HL-60 (cell line): ENCODE measurements around the gene GSN.

ENCODE experiments used
- DNase-seq, 2 experiments: peaks; one replicate each; pipeline ENCODE4 v3.0.0-alpha.2; 2010 to 2020; ENCODE audit warnings: low read depth in 1 of 2, low spot score in 1 of 2
- H3K27ac ChIP-seq: fragments of 250-450 bp; sonication (Bioruptor Pico); replicated peaks from 2 replicates; pipeline ENCODE4 v1.5.1; 2020; ENCODE audit warnings: mild to moderate bottlenecking, moderate library complexity
- H3K27me3 ChIP-seq: fragments of 250-450 bp; sonication (Bioruptor Pico); 2 replicates; pipeline ENCODE4 v1.5.1; 2021; ENCODE audit warnings: mild to moderate bottlenecking, moderate library complexity; ENCODE audit not compliant: insufficient read depth, poor library complexity, severe bottlenecking
- H3K4me3 ChIP-seq: replicated peaks from 2 replicates; pipeline ENCODE4 v1.5.1; 2011; ENCODE audit warnings: mild to moderate bottlenecking, control low read depth, low read length; ENCODE audit not compliant: insufficient read depth
- GABPA ChIP-seq: IDR thresholded peaks from 2 replicates; pipeline ENCODE4 v1.6.1; 2012; ENCODE audit warnings: low read depth
- POLR2AphosphoS5 ChIP-seq: IDR thresholded peaks from 2 replicates; pipeline ENCODE4 v1.6.1; 2012; ENCODE audit warnings: low read depth
- SPI1 ChIP-seq: IDR thresholded peaks from 2 replicates; pipeline ENCODE4 v1.6.1; 2012; ENCODE audit warnings: low read depth, mild to moderate bottlenecking, borderline replicate concordance
- TF ChIP-seq, protein P1 (sequence below): IDR thresholded peaks from one replicate; pipeline ENCODE4 v1.5.1; 2011; ENCODE audit warnings: low read length, control low read depth, inconsistent platforms; ENCODE audit not compliant: insufficient read depth
- TF ChIP-seq, protein P2 (sequence below): IDR thresholded peaks from 2 replicates; pipeline ENCODE4 v1.6.1; 2012; ENCODE audit warnings: low read depth; ENCODE audit not compliant: insufficient replicate concordance

The GSN gene

DNA sequence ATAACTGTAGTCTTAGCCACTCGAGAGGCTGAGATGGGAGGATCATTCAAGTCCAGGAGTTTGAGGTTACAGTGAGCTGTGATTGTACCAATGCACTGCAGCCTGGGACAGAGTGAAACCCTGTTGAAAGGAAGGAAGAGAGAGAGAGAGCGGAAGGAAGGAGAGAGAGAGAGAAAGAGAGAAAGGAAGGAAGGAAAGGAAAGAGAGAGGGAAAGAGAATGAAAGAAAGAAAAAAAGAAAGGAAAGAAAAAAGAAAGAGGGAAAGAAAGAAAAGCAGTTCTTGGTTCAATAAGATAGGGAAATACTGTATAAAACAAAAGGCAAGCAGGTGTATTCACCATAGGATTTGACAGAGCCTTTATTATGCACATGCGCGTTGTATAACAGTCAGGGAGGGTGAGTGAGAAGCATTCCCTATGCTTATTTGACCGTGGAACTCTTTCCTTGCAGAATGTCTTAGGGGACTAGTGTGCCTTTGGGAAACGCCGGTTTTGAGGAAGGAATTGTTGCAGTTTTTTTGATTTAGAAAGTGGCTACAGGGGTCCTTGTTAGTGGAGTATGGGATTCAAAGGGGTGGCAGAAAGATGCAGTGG is 42.0 kb downstream of the GSN start:
- no peak overlapping the region for H3K27ac ChIP-seq
- no peak overlapping the region for H3K4me3 ChIP-seq
- no peak for DNase-seq
- no peak for TF ChIP-seq SPI1
- no peak for TF ChIP-seq POLR2AphosphoS5
- TF ChIP-seq, protein P1, sequence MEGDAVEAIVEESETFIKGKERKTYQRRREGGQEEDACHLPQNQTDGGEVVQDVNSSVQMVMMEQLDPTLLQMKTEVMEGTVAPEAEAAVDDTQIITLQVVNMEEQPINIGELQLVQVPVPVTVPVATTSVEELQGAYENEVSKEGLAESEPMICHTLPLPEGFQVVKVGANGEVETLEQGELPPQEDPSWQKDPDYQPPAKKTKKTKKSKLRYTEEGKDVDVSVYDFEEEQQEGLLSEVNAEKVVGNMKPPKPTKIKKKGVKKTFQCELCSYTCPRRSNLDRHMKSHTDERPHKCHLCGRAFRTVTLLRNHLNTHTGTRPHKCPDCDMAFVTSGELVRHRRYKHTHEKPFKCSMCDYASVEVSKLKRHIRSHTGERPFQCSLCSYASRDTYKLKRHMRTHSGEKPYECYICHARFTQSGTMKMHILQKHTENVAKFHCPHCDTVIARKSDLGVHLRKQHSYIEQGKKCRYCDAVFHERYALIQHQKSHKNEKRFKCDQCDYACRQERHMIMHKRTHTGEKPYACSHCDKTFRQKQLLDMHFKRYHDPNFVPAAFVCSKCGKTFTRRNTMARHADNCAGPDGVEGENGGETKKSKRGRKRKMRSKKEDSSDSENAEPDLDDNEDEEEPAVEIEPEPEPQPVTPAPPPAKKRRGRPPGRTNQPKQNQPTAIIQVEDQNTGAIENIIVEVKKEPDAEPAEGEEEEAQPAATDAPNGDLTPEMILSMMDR = no peak
- TF ChIP-seq, protein P2, sequence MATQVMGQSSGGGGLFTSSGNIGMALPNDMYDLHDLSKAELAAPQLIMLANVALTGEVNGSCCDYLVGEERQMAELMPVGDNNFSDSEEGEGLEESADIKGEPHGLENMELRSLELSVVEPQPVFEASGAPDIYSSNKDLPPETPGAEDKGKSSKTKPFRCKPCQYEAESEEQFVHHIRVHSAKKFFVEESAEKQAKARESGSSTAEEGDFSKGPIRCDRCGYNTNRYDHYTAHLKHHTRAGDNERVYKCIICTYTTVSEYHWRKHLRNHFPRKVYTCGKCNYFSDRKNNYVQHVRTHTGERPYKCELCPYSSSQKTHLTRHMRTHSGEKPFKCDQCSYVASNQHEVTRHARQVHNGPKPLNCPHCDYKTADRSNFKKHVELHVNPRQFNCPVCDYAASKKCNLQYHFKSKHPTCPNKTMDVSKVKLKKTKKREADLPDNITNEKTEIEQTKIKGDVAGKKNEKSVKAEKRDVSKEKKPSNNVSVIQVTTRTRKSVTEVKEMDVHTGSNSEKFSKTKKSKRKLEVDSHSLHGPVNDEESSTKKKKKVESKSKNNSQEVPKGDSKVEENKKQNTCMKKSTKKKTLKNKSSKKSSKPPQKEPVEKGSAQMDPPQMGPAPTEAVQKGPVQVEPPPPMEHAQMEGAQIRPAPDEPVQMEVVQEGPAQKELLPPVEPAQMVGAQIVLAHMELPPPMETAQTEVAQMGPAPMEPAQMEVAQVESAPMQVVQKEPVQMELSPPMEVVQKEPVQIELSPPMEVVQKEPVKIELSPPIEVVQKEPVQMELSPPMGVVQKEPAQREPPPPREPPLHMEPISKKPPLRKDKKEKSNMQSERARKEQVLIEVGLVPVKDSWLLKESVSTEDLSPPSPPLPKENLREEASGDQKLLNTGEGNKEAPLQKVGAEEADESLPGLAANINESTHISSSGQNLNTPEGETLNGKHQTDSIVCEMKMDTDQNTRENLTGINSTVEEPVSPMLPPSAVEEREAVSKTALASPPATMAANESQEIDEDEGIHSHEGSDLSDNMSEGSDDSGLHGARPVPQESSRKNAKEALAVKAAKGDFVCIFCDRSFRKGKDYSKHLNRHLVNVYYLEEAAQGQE = no peak
- TF ChIP-seq GABPA = no peak
- H3K27me3 ChIP-seq = no peaks in the 10 kb centered on the region

DNA sequence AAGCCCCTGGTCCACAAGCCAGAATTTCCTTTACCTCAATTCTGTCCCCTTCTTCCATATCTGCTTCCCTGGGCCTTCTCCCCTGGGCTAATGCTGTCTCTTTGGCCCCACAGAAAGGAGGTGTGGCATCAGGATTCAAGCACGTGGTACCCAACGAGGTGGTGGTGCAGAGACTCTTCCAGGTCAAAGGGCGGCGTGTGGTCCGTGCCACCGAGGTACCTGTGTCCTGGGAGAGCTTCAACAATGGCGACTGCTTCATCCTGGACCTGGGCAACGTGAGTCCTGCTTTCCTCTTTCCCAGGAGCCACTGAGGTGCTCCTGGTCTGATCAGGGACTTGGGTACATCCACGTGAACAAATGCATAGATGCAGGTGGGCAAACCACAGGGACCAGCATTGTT is 42.6 kb downstream of the GSN start:
- Histone ChIP-seq H3K27ac (no peak overlapping the region), H3K27me3 (no peaks in the 10 kb centered on the region), H3K4me3 (no peak overlapping the region)
- TF ChIP-seq SPI1 (no peak), GABPA (no peak), POLR2AphosphoS5 (no peak)
- TF ChIP-seq, protein P2 = no peak
- TF ChIP-seq, protein P1 = no peak
- no peak for DNase-seq

DNA sequence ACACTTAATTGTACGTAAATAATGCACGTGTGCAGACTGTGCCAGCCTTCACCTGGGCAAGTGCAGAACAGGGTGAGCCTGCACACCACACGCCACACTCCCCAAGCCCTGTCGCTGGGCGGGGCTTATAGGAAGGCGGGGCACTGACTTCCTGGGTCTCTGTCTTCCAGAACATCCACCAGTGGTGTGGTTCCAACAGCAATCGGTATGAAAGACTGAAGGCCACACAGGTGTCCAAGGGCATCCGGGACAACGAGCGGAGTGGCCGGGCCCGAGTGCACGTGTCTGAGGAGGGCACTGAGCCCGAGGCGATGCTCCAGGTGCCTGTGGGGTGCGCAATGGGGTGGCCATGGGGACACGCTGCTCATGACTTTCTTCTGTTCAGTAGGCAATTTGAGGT is 44.2 kb downstream of the GSN start:
- Histone ChIP-seq H3K27ac (no peak overlapping the region), H3K27me3 (no peaks in the 10 kb centered on the region), H3K4me3 (no peak overlapping the region)
- TF ChIP-seq GABPA (no peak), SPI1 (no peak), POLR2AphosphoS5 (no peak)
- TF ChIP-seq, protein P1 = no peak
- TF ChIP-seq, protein P2 = no peak
- no peak for DNase-seq
